Pancreas (tissue), 10 donors: ENCODE data around the gene BDKRB1. TPM values are rescaled to one million over a fixed set of nuclear protein-coding genes. Genes with fewer than 3 reads are reported as not detected.

Experiments
- ATAC-seq, 4 donors: fragments of 200-7000 bp; cut with Tn5 transposase; one replicate each; pipeline versions ENCODE4 v1.8.0 to v1.9.1; 2020; ENCODE audit warnings: mild to moderate bottlenecking in 4 of 4, moderate library complexity in 4 of 4
- DNase-seq, 6 donors: peaks; one replicate each; pipeline ENCODE4 v3.0.0-alpha.2; 2020
- FAIRE-seq: peaks from 2 replicates; lab custom pipeline; 2012; peaks lifted over from hg19 to GRCh38; lab: Jason Lieb, UNC
- H3K27ac ChIP-seq, 4 donors: fragments of 200-600 bp; sonication (generic); 1 replicate in 3 of 4; 2 replicates in 1 of 4; pipeline versions ENCODE4 v1.5.0 to v1.8.0; 2020
- H3K27me3 ChIP-seq, 4 donors: fragments of 200-600 bp; one replicate each; pipeline ENCODE4 v1.8.0; 2021
- H3K36me3 ChIP-seq, 3 donors: fragments of 200-600 bp; sonication (generic) in 1 of 3; one replicate each; pipeline versions ENCODE4 v1.5.0 to v1.8.0; 2020 to 2021
- H3K4me1 ChIP-seq, 3 donors: fragments of 200-600 bp; one replicate each; pipeline ENCODE4 v1.8.0; 2021
- H3K4me3 ChIP-seq, 4 donors: fragments of 200-600 bp; sonication (generic) in 2 of 4; one replicate each; pipeline versions ENCODE4 v1.5.0 to v1.8.0; 2020 to 2021
- H3K9me3 ChIP-seq, 4 donors: fragments of 200-600 bp; one replicate each; pipeline ENCODE4 v1.8.0; 2021
- CTCF ChIP-seq, 4 donors: fragments of 200-600 bp; sonication (generic) in 3 of 4; IDR thresholded peaks; one replicate each; pipeline versions ENCODE4 v1.5.0 to v1.8.0; 2021; ENCODE audit warnings: antibody characterized with exemption in 4 of 4
- WGBS, 2 donors: extraction: QIAGEN DNeasy Blood & Tissue Kit; methylation state at CpG; one replicate each; pipeline ENCODE4 v1.1.7; 2013; 5-methylcytosine and 5-hydroxymethylcytosine counted together
- intact Hi-C, 3 donors: fragments of 100-400 bp; cut with DNase I; formaldehyde crosslinking; loops; one replicate each; pipeline versions ENCODE4 v1.11.1 to v1.14.2; 2022
- polyA plus RNA-seq, 2 donors: library from polyadenylated mRNA; stranded (reverse); fragments of 200-250 nt; gene quantifications; one replicate each; pipeline ENCODE4 v1.2.3, GENCODE V29; 2013
- total RNA-seq, 6 donors: library from RNA; stranded (reverse); fragmentation: NEBNext Ultra II Directional in 4 of 6; extraction: Animal tissue kit (Norgen Biotek cat#: 25700) in 4 of 6; gene quantifications; one replicate each; pipeline versions ENCODE4 v1.2.1 to v1.2.4, GENCODE V29; 2021 to 2023
- donor health status: healthy with polysubstance abuse.
- donor health status: DM: no; HTN: no; CAD: no; lungs with moderate emphysema.
- donor health status: DM: no; HTN: no; CAD: no.
- donor health status: control.
- donor health status: control.
- donor health status: Bipolar disorder and iron deficiency.
- donor health status: DM: yes; HTN: yes; CAD: no.
- donor health status: DM: no; HTN: no; CAD: no.
- donor health status: DM: no; HTN: no; CAD: no.
- donor health status: DM: yes; HTN: yes; CAD: no.

The BDKRB1 gene
- total and polyA plus RNA-seq, 8 donors, result 0.12 to 4.5 (median 0.72) TPM

GRCh38 chr14:96307434-96307833 is 51.4 kb downstream of the BDKRB1 start:
- FAIRE-seq, result no peak
- H3K36me3 ChIP-seq, result peaks cover 0 to 62% (median 14%) of the 10 kb centered on the region in 3 donors
- no peak for TF ChIP-seq CTCF (IDR thresholded peaks at IDR 0.05)

GRCh38 chr14:96309133-96309895 is 53.3 kb downstream of the BDKRB1 start:
- Histone ChIP-seq H3K9me3 (no peaks in the 10 kb centered on the region), H3K4me3 (no peak overlapping the region), H3K27ac (peak overlapping the region in 3 of 4 donors; percentile 23 to 55 (median 53)), H3K27me3 (no peaks in the 10 kb centered on the region), H3K36me3 (peaks cover 0 to 62% (median 11%) of the 10 kb centered on the region in 3 donors), H3K4me1 (peaks cover 0 to 14% (median 11%) of the 10 kb centered on the region in 3 donors)
- ATAC-seq (peak; percentile 78 to 92 (median 90)), FAIRE-seq (no peak), DNase-seq (peak in 1 of 6 donors; percentile 33)
- intact Hi-C loops, result loop anchor here in 2 of 3 donors (10.0 kb wide), 2 partner anchors 105 to 115 kb away; no protein-coding TSS in a partner anchor
- TF ChIP-seq CTCF (IDR thresholded peaks at IDR 0.05), result no peak
- WGBS, 2 donors, result 42 to 55% methylated on average over 8 of the region's 8 CpGs

More at GRCh38 chr14:96307434-96307833, 51.4 kb downstream of the BDKRB1 start:
- no peak overlapping the region for H3K4me3 ChIP-seq
- intact Hi-C loops, result loop anchor here in 2 of 3 donors (10.0 kb wide), 2 partner anchors 107 to 117 kb away; no protein-coding TSS in a partner anchor
- peaks cover 0 to 14% (median 11%) of the 10 kb centered on the region in 3 donors for H3K4me1 ChIP-seq
- H3K27ac ChIP-seq, result no peak overlapping the region
- DNase-seq, result no peak
- H3K27me3 ChIP-seq, result no peaks in the 10 kb centered on the region
- ATAC-seq, result no peak
- 69 to 71% methylated on average over 4 of the region's 4 CpGs for WGBS, 2 donors
- no peaks in the 10 kb centered on the region for H3K9me3 ChIP-seq

GRCh38 chr14:96309896-96310330 is 53.9 kb downstream of the BDKRB1 start:
- Histone ChIP-seq H3K9me3 (no peaks in the 10 kb centered on the region), H3K36me3 (peaks cover 0 to 64% (median 8%) of the 10 kb centered on the region in 3 donors), H3K27me3 (no peaks in the 10 kb centered on the region), H3K4me1 (peaks cover 0 to 14% (median 11%) of the 10 kb centered on the region in 3 donors), H3K4me3 (no peak overlapping the region), H3K27ac (peak overlapping the region in 3 of 4 donors; percentile 23 to 55 (median 53))
- DNase-seq (no peak), ATAC-seq (peak in 3 of 4 donors; percentile 33 to 52 (median 44)), FAIRE-seq (no peak)
- intact Hi-C loops, result loop anchor here in 2 of 3 donors (10.0 kb wide), 2 partner anchors 105 to 115 kb away; no protein-coding TSS in a partner anchor
- WGBS, 2 donors, result 49 to 56% methylated on average over 5 of the region's 5 CpGs
- no peak for TF ChIP-seq CTCF (IDR thresholded peaks at IDR 0.05)

GRCh38 chr14:96310906-96311305 is 54.9 kb downstream of the BDKRB1 start:
- WGBS, 2 donors, result 86 to 87% methylated on average over 6 of the region's 6 CpGs
- H3K9me3 ChIP-seq, result no peaks in the 10 kb centered on the region
- FAIRE-seq (no peak), ATAC-seq (no peak), DNase-seq (no peak)
- peaks cover 0 to 63% (median 11%) of the 10 kb centered on the region in 3 donors for H3K36me3 ChIP-seq
- no peak for TF ChIP-seq CTCF (IDR thresholded peaks at IDR 0.05)
- intact Hi-C loops, result no loop called here
- H3K4me1 ChIP-seq, result peaks cover 0 to 14% (median 11%) of the 10 kb centered on the region in 3 donors
- H3K4me3 ChIP-seq, result no peak overlapping the region
- peak overlapping the region in 2 of 4 donors; percentile 31 to 53 for H3K27ac ChIP-seq
- no peaks in the 10 kb centered on the region for H3K27me3 ChIP-seq

Other genes with a start within 250 kb of the BDKRB1 start
- 1 to 10 TPM; 1.5 to 6.7 (median 3.4) TPM for gene C14orf132, start 216.8 kb upstream of the BDKRB1 start, total RNA-seq
- 10 to 100 TPM in 1 of 2 donors, 1 to 10 TPM in 1; 3.5 to 11.7 TPM for gene C14orf132, start 216.8 kb upstream of the BDKRB1 start, polyA plus RNA-seq
- 1 to 10 TPM; 3.8 to 7.3 (median 6.6) TPM for gene BDKRB2, start 51.4 kb upstream of the BDKRB1 start, total RNA-seq
- gene BDKRB2, start 51.4 kb upstream of the BDKRB1 start, polyA plus RNA-seq, result 1 to 10 TPM; 3.9 to 9.6 TPM
- 10 to 100 TPM; 14.9 to 23.4 (median 21.0) TPM for gene ATG2B, start 107.1 kb downstream of the BDKRB1 start, total RNA-seq
- gene ATG2B, start 107.1 kb downstream of the BDKRB1 start, polyA plus RNA-seq, result 10 to 100 TPM in 1 of 2 donors, 1 to 10 TPM in 1; 7.4 to 10.7 TPM
- 10 to 100 TPM in 1 of 6 donors, 1 to 10 TPM in 5; 6.2 to 13.8 (median 8.5) TPM for gene GSKIP, start 107.3 kb downstream of the BDKRB1 start, total RNA-seq
- gene GSKIP, start 107.3 kb downstream of the BDKRB1 start, polyA plus RNA-seq, result 10 to 100 TPM in 1 of 2 donors, 1 to 10 TPM in 1; 3.4 to 10.3 TPM
- gene AK7, start 135.9 kb downstream of the BDKRB1 start, total RNA-seq, result 1 to 10 TPM; 1.1 to 2.5 (median 1.5) TPM
- gene AK7, start 135.9 kb downstream of the BDKRB1 start, polyA plus RNA-seq, result 1 to 10 TPM; 1.4 to 3.0 TPM
- gene PAPOLA, start 246.2 kb downstream of the BDKRB1 start, total RNA-seq, result 100 to 1,000 TPM in 1 of 6 donors, 10 to 100 TPM in 5; 67.8 to 130 (median 85.2) TPM
- 10 to 100 TPM; 47.6 to 57.4 TPM for gene PAPOLA, start 246.2 kb downstream of the BDKRB1 start, polyA plus RNA-seq